Measurements from ENCODE around the gene FBXW4. TPM values are rescaled to one million over a fixed set of nuclear protein-coding genes. Genes with fewer than 3 reads are reported as not detected.

The FBXW4 gene
- total and polyA plus RNA-seq, 9 of the 15 experiments (the other 6 are each of a cell fraction or from before 2014, with no cell fraction given): 1.0 to 10.6 (median 5.4) TPM

DNA sequence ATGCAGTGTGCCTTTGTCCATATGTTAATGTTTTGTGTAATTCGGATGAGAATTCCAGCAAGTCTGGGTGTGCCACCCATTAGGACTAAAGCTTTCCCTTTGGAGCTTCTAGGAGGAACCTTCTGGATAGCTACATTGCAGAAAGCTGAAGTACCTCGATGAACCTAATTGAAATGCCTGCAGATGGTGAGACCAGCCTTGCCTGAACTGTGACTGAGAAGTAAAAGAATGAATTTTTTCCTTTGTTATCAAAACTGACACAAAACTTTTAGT lies 31.1 kb upstream of the FBXW4 start:
- no peak for ATAC-seq
- Histone ChIP-seq H4K20me1 (replicated peaks; ENCODE audit: control insufficient read depth, insufficient read depth, low read length) (no peaks in the 10 kb centered on the region), H3K79me2 (ENCODE audit: control insufficient read depth, insufficient read depth, low read length) (peaks cover 13% of the 10 kb centered on the region), H3K4me3 (no peak overlapping the region), H3K9me3 (replicated peaks; ENCODE audit: control insufficient read depth, insufficient read depth, low read depth, low read length) (no peaks in the 10 kb centered on the region), H3K4me1 (replicated peaks in 1 of 2; ENCODE audit: control insufficient read depth in 2 of 2, insufficient read depth in 2 of 2, low read length in 2 of 2) (no peaks in the 10 kb centered on the region; a peak in 3 of 5 replicates), H3K9me1 (ENCODE audit: control insufficient read depth, insufficient read depth, low read length) (no peaks in the 10 kb centered on the region), H3K4me2 (ENCODE audit: insufficient read depth, low read length) (no peak overlapping the region; the same call in 1 of the 2 replicates), H3K36me3 (ENCODE audit: control insufficient read depth, insufficient read depth, low read length) (no peaks in the 10 kb centered on the region), H3K27me3 (ENCODE audit: control insufficient read depth in 2 of 2, insufficient read depth in 2 of 2, low read length in 2 of 2) (no peaks in the 10 kb centered on the region), H2AFZ (ENCODE audit: low read depth, low read length) (no peak overlapping the region), H3K9ac (ENCODE audit: insufficient read depth in 1 of 2, low read depth in 2 of 2, low read length in 2 of 2) (peak overlapping the region in 1 of 2 experiments; percentile 79; a peak in 1 of 4 replicates), H3K27ac (ENCODE audit: extremely low read depth, low read depth, low read length) (no peak overlapping the region)
- POLR2A ChIA-PET: interaction anchor here (1.4 kb wide), 1 partner anchor 14 kb away, joined by 3 read pairs; no protein-coding TSS in a partner anchor
- no peak for FAIRE-seq
- intact Hi-C loops (cut with micrococcal nuclease): no loop called here
- 38% methylated on average over 2 of the region's 2 CpGs for WGBS (ENCODE audit: insufficient coverage, low coverage, missing lambda C conversion rate)
- CTCF ChIA-PET (ENCODE audit: low intra/inter-chr PET ratio): no interaction called here
- DNase-seq (ENCODE audit: extremely low read depth in 1 of 4, low spot score in 3 of 4): no peak
- in situ Hi-C loops (cut with MboI): no loop called here
- TF ChIP-seq NR2F6 (CRISPR knock-in tag; IDR thresholded peaks at IDR 0.05) (no peak), ZNF197 (CRISPR knock-in tag; IDR thresholded peaks at IDR 0.05; ENCODE audit: low read depth) (no peak), ZNF24 (IDR thresholded peaks at IDR 0.05) (no peak), ZKSCAN8 (CRISPR knock-in tag; IDR thresholded peaks at IDR 0.05) (no peak), ETS2 (tag; IDR thresholded peaks at IDR 0.05; ENCODE audit: borderline replicate concordance, poor library complexity, severe bottlenecking) (no peak), MTA3 (IDR thresholded peaks at IDR 0.05; ENCODE audit: borderline replicate concordance) (no peak), SMARCA5 (IDR thresholded peaks at IDR 0.05) (no peak), JUNB (CRISPR knock-in tag; conservative IDR thresholded peaks at IDR 0.05) (no peak)
- BruUV-seq (replicated peaks): no TSS peak

Data from K562 (cell line).